BJ (cell line): Measurements from ENCODE around the gene KIRREL3. TPM values are rescaled to one million over a fixed set of nuclear protein-coding genes. Genes with fewer than 3 reads are reported as not detected.

Experiments
- CTCF ChIA-PET: fragments of 350-600 bp; formaldehyde crosslinking; extraction: SDS; loops from one replicate; lab custom pipeline; 2021; ENCODE audit warnings: antibody characterized with exemption, inconsistent platforms; lab: Yijun Ruan, JAX
- POLR2A ChIA-PET: fragments of 300-600 bp; sonication (Branson Sonifier 250); formaldehyde crosslinking; extraction: SDS; loops from one replicate; lab custom pipeline; 2021; ENCODE audit warnings: antibody characterized with exemption; lab: Charles Lee
- DNase-seq: peaks from one replicate; pipeline ENCODE4 v3.0.0-alpha.2; 2011; ENCODE audit warnings: low read depth
- H3K27me3 ChIP-seq: 2 replicates; pipeline ENCODE4 v1.6.0; 2011; ENCODE audit warnings: low read length; ENCODE audit not compliant: control insufficient read depth, insufficient read depth
- H3K36me3 ChIP-seq: 2 replicates; pipeline ENCODE4 v1.5.1; 2011; ENCODE audit warnings: low read length; ENCODE audit not compliant: control insufficient read depth, insufficient read depth
- H3K4me3 ChIP-seq: 2 replicates; pipeline ENCODE4 v1.5.1; 2011; ENCODE audit warnings: low read depth, mild to moderate bottlenecking, control low read depth, low read length
- polyA plus RNA-seq: library from polyadenylated mRNA; depleted of rRNA; stranded (reverse); fragments of >200 nt; gene quantifications from 2 replicates; pipeline ENCODE4 v1.2.3, GENCODE V29; 2011
- TF ChIP-seq, protein P1 (sequence below): IDR thresholded peaks from 2 replicates; pipeline ENCODE4 v1.5.1; 2011; ENCODE audit warnings: low read depth, mild to moderate bottlenecking, control low read depth, inconsistent platforms, low read length, moderate library complexity; ENCODE audit not compliant: insufficient read depth

KIRREL3 gene
- polyA plus RNA-seq, 1 experiment: 19.6 TPM

DNA sequence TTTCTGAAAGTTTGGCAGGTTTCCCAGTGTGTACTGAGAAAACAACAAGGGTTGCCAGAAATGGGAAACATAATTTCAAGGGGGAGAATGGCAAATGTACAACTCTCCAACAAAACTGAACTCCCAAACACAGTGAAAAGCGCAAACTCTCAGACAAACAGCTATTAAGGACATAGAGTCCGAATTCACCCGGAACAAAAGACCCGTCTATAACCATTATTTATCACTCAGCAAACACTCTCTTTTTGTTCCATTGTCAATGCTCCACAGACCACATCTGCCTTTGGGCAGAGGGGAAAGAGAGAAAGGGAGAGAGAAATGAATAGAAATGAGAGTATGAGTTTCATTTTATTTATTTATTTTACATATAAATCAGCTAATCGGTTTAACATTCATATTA lies 21.7 kb downstream of the KIRREL3 start:
- Histone ChIP-seq H3K27me3 (no peaks in the 10 kb centered on the region), H3K36me3 (no peaks in the 10 kb centered on the region), H3K4me3 (no peak overlapping the region)
- TF ChIP-seq, protein P1, sequence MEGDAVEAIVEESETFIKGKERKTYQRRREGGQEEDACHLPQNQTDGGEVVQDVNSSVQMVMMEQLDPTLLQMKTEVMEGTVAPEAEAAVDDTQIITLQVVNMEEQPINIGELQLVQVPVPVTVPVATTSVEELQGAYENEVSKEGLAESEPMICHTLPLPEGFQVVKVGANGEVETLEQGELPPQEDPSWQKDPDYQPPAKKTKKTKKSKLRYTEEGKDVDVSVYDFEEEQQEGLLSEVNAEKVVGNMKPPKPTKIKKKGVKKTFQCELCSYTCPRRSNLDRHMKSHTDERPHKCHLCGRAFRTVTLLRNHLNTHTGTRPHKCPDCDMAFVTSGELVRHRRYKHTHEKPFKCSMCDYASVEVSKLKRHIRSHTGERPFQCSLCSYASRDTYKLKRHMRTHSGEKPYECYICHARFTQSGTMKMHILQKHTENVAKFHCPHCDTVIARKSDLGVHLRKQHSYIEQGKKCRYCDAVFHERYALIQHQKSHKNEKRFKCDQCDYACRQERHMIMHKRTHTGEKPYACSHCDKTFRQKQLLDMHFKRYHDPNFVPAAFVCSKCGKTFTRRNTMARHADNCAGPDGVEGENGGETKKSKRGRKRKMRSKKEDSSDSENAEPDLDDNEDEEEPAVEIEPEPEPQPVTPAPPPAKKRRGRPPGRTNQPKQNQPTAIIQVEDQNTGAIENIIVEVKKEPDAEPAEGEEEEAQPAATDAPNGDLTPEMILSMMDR: no peak
- CTCF ChIA-PET: interaction anchor here (0.9 to 4.8 kb wide), 8 partner anchors 8 to 373 kb away, joined by 3 to 27 read pairs (median 5); no protein-coding TSS in a partner anchor
- POLR2A ChIA-PET: no interaction called here
- DNase-seq: no peak

DNA sequence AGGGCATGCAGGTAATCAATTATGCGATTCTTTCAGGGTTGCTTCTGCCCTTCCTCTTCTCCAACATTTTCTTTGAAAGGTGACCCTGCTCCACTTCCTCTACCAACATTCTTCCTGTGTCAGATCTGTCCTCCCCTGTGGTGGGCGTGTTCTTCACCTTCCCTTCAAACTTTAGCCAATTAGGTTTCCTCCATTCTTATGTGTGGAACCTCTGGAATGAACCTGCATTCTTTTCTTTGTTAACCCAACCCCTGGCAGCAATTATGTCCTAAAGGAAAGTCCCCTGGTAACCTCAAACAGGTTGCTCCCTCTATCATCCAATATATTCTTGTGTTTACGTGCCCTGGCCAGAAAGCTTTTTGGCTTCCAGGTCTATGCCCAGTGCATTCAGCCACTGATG lies 22.4 kb downstream of the KIRREL3 start:
- Histone ChIP-seq H3K36me3 (no peaks in the 10 kb centered on the region), H3K27me3 (no peaks in the 10 kb centered on the region), H3K4me3 (no peak overlapping the region)
- TF ChIP-seq, protein P1: no peak
- no peak for DNase-seq
- ChIA-PET CTCF (interaction anchor here (1.2 to 4.8 kb wide), 5 partner anchors 10 to 372 kb away, joined by 5 to 27 read pairs (median 6); no protein-coding TSS in a partner anchor), POLR2A (no interaction called here)

DNA sequence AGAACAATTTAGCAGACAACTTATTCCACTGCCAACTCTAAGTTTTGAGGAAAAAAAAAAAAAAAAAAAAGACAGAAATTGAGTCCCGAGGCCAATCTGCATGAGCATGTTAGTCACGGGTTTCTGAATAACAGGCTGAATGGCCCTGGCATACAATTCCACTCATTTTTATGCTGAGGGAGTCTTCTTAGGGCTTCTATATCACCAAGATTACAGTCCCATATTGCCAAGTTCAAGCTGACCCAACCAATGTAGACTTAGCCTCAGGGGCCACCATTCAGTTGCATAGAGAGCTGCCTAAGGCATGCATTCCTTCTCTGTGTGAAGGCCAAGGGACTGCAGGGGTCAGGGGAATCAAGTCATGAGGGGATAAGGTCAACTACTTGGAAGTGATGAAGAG lies 27.5 kb downstream of the KIRREL3 start:
- ChIA-PET POLR2A (no interaction called here), CTCF (interaction anchor here (0.9 to 1.3 kb wide), 2 partner anchors 17 to 257 kb away, joined by 3 to 6 read pairs; no protein-coding TSS in a partner anchor)
- no peak for DNase-seq
- TF ChIP-seq, protein P1: no peak
- Histone ChIP-seq H3K4me3 (no peak overlapping the region), H3K36me3 (no peaks in the 10 kb centered on the region; the same call in 1 of the 2 replicates), H3K27me3 (no peaks in the 10 kb centered on the region)

DNA sequence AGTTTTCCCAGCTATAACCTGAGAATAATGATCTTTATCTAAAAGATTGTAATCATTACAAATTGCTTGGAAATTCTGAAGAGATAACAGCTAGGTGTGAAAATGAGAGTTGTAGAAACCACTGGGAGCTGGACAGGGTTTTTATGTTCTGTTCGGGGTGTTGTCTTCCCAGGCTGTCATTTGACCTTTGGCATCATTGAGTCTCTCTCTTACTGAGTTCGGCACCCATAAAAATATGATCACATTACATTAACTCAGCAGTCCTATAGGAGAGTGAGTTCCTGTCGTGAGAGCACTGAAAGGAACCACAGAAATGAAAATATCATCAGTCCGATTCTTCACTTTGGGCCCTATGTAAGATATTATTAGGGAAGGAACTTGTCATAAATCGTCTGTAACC lies 29.3 kb downstream of the KIRREL3 start:
- CTCF ChIA-PET: interaction anchor here (1.8 kb wide), 1 partner anchor 19 kb away, joined by 10 read pairs; no protein-coding TSS in a partner anchor
- no peak for DNase-seq
- Histone ChIP-seq H3K36me3 (no peaks in the 10 kb centered on the region; the same call in 1 of the 2 replicates), H3K27me3 (no peaks in the 10 kb centered on the region), H3K4me3 (no peak overlapping the region)
- POLR2A ChIA-PET: no interaction called here
- TF ChIP-seq, protein P1: no peak

DNA sequence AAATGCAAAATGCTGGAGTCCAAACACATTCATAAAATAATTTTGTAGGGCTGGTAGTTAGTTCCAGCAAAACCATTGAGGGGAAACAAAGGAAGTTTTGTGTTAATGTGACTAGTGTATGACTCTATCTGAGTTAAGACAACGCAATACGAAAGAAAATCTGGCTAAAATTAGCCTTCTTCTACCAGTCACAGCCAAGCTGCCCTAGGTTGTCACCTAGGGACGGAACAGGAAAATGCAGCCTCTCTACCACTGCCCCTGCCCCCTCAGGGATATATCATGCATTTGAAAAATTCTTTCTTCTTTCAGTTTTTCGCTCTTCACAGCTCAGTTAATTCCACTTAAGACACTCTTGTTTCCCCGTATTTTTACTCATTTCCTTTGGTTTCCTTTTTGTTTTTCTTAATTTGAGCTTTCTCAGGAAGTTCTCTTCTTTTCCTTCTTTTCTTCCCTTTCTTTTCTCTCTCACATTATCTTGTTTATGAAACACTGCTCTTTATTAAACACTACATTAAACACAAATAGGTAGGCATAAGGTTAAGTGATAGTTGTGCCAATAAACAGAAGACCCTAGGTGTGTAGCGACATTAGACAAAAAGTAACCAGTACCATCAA lies 30.6 kb downstream of the KIRREL3 start:
- no peak for DNase-seq
- ChIA-PET CTCF (interaction anchor here (0.6 to 4.8 kb wide), 16 partner anchors 8 to 362 kb away, joined by 3 to 22 read pairs (median 3); no protein-coding TSS in a partner anchor), POLR2A (interaction anchor here (0.6 kb wide), 1 partner anchor 647 kb away, joined by 3 read pairs; no protein-coding TSS in a partner anchor)
- TF ChIP-seq, protein P1: peak; percentile 85
- Histone ChIP-seq H3K27me3 (no peaks in the 10 kb centered on the region), H3K4me3 (no peak overlapping the region), H3K36me3 (no peaks in the 10 kb centered on the region; the same call in 1 of the 2 replicates)
